Activated naive CD8-positive, alpha-beta T cell treated with anti-CD3 and anti-CD28 coated beads, Interleukin-2, amount 50 U/mL, for 24 hours (primary cell): ENCODE measurements around the gene TNS2.
"Not testable (repeated sequence)": the region's sequence is repeated elsewhere in the genome, so short reads cannot be mapped to it uniquely, and the experiment has no call there.

ENCODE experiments used
- ATAC-seq: fragments of 150-1000 bp; cut with Tn5 transposase; one replicate; pipeline ENCODE4 v1.10.0; 2021
- DNase-seq: peaks from one replicate; pipeline ENCODE4 v3.0.0; 2021
- H3K27ac Mint-ChIP-seq: one replicate; pipeline ENCODE4 v1.8.0; 2021; ENCODE audit warnings: mild to moderate bottlenecking, mixed read lengths
- H3K27me3 Mint-ChIP-seq: one replicate; pipeline ENCODE4 v1.8.0; 2021; ENCODE audit warnings: mixed read lengths
- H3K36me3 Mint-ChIP-seq: one replicate; pipeline ENCODE4 v1.8.0; 2021; ENCODE audit warnings: low read depth, mixed read lengths
- H3K4me1 Mint-ChIP-seq: one replicate; pipeline ENCODE4 v1.8.0; 2021; ENCODE audit warnings: mixed read lengths
- H3K4me3 Mint-ChIP-seq: one replicate; pipeline ENCODE4 v1.8.0; 2021; ENCODE audit warnings: mild to moderate bottlenecking, moderate library complexity, mixed read lengths
- H3K9me3 Mint-ChIP-seq: one replicate; pipeline ENCODE4 v1.8.0; 2021; ENCODE audit warnings: mixed read lengths

The TNS2 gene

GRCh38 chr12:53031616-53032015 is 18.2 kb upstream of the TNS2 start:
- H3K9me3 Mint-ChIP-seq, result no peaks in the 10 kb centered on the region
- peaks cover 10% of the 10 kb centered on the region for H3K4me1 Mint-ChIP-seq
- peaks cover 74% of the 10 kb centered on the region for H3K36me3 Mint-ChIP-seq
- no peaks in the 10 kb centered on the region for H3K27me3 Mint-ChIP-seq
- no peak overlapping the region for H3K4me3 Mint-ChIP-seq
- ATAC-seq, result peak; percentile 31
- DNase-seq, result no peak
- H3K27ac Mint-ChIP-seq, result no peak overlapping the region

GRCh38 chr12:53033832-53034231 is 16.0 kb upstream of the TNS2 start:
- H3K36me3 Mint-ChIP-seq, result peaks cover 78% of the 10 kb centered on the region
- ATAC-seq, H3K4me3 Mint-ChIP-seq: not testable (repeated sequence)

GRCh38 chr12:53034459-53034858 is 15.4 kb upstream of the TNS2 start:
- Mint-ChIP-seq H3K27ac (peak overlapping the region; percentile 15), H3K4me3 (no peak overlapping the region), H3K4me1 (peaks cover 13% of the 10 kb centered on the region), H3K9me3 (no peaks in the 10 kb centered on the region), H3K36me3 (peaks cover 82% of the 10 kb centered on the region), H3K27me3 (no peaks in the 10 kb centered on the region)
- ATAC-seq (no peak), DNase-seq (no peak)

More at GRCh38 chr12:53033832-53034231, 16.0 kb upstream of the TNS2 start:
- not testable (repeated sequence) for H3K27me3 Mint-ChIP-seq, H3K9me3 Mint-ChIP-seq, DNase-seq
- peaks cover 10% of the 10 kb centered on the region for H3K4me1 Mint-ChIP-seq
- H3K27ac Mint-ChIP-seq, result peak overlapping the region; percentile 15

GRCh38 chr12:53036802-53037201 is 13.1 kb upstream of the TNS2 start:
- Mint-ChIP-seq H3K4me1 (peaks cover 13% of the 10 kb centered on the region), H3K4me3 (no peak overlapping the region), H3K27ac (peak overlapping the region; percentile 3), H3K9me3 (no peaks in the 10 kb centered on the region), H3K27me3 (no peaks in the 10 kb centered on the region), H3K36me3 (peaks cover 86% of the 10 kb centered on the region)
- ATAC-seq (no peak), DNase-seq (no peak)

GRCh38 chr12:53039851-53040250 is 10.0 kb upstream of the TNS2 start:
- H3K4me3 Mint-ChIP-seq, result no peak overlapping the region
- no peaks in the 10 kb centered on the region for H3K27me3 Mint-ChIP-seq
- no peak overlapping the region for H3K27ac Mint-ChIP-seq
- H3K36me3 Mint-ChIP-seq, result peaks cover 65% of the 10 kb centered on the region
- no peaks in the 10 kb centered on the region for H3K9me3 Mint-ChIP-seq
- DNase-seq, result no peak
- H3K4me1 Mint-ChIP-seq, result peaks cover 12% of the 10 kb centered on the region
- no peak for ATAC-seq

GRCh38 chr12:53042607-53043454 is 7.0 kb upstream of the TNS2 start:
- Mint-ChIP-seq H3K4me1 (peaks cover 21% of the 10 kb centered on the region), H3K27me3 (no peaks in the 10 kb centered on the region), H3K36me3 (peaks cover 40% of the 10 kb centered on the region), H3K27ac (no peak overlapping the region), H3K9me3 (no peaks in the 10 kb centered on the region), H3K4me3 (no peak overlapping the region)
- DNase-seq (no peak), ATAC-seq (no peak)

GRCh38 chr12:53044052-53044581 is 5.7 kb upstream of the TNS2 start:
- Mint-ChIP-seq H3K4me1 (peaks cover 27% of the 10 kb centered on the region), H3K36me3 (peaks cover 27% of the 10 kb centered on the region), H3K27ac (no peak overlapping the region), H3K9me3 (no peaks in the 10 kb centered on the region), H3K27me3 (no peaks in the 10 kb centered on the region), H3K4me3 (no peak overlapping the region)
- DNase-seq (no peak), ATAC-seq (no peak)

GRCh38 chr12:53044896-53045695 is 4.8 kb upstream of the TNS2 start:
- Mint-ChIP-seq H3K9me3 (no peaks in the 10 kb centered on the region), H3K36me3 (peaks cover 17% of the 10 kb centered on the region), H3K27ac (no peak overlapping the region), H3K27me3 (no peaks in the 10 kb centered on the region), H3K4me1 (peaks cover 32% of the 10 kb centered on the region), H3K4me3 (no peak overlapping the region)
- DNase-seq (no peak), ATAC-seq (no peak)

- Mint-ChIP-seq H3K27ac (peak overlapping the region; percentile 76), H3K4me3 (peak overlapping the region; percentile 89), H3K4me1 (peaks cover 32% of the 10 kb centered on the region), H3K36me3 (peaks cover 12% of the 10 kb centered on the region), H3K27me3 (no peaks in the 10 kb centered on the region), H3K9me3 (no peaks in the 10 kb centered on the region)
- DNase-seq (no peak), ATAC-seq (no peak)
Measured at GRCh38 chr12:53045696-53046045, 4.2 kb upstream of the TNS2 start.

- Mint-ChIP-seq H3K27ac (peak overlapping the region; percentile 76), H3K4me1 (peaks cover 32% of the 10 kb centered on the region), H3K27me3 (no peaks in the 10 kb centered on the region), H3K4me3 (peak overlapping the region; percentile 89), H3K9me3 (no peaks in the 10 kb centered on the region), H3K36me3 (peaks cover 4% of the 10 kb centered on the region)
- DNase-seq, result peak; percentile 58
- peak; percentile 33 for ATAC-seq
Measured at GRCh38 chr12:53046655-53047220, 3.1 kb upstream of the TNS2 start.

GRCh38 chr12:53047221-53048032 is 2.4 kb upstream of the TNS2 start:
- Mint-ChIP-seq H3K36me3 (no peaks in the 10 kb centered on the region), H3K27me3 (no peaks in the 10 kb centered on the region), H3K9me3 (no peaks in the 10 kb centered on the region), H3K4me3 (peak overlapping the region; percentile 89), H3K27ac (no peak overlapping the region), H3K4me1 (peaks cover 32% of the 10 kb centered on the region)
- DNase-seq, result peak; percentile 77
- peak; percentile 65 for ATAC-seq

GRCh38 chr12:53048033-53048779 is 1.7 kb upstream of the TNS2 start:
- Mint-ChIP-seq H3K27ac (no peak overlapping the region), H3K9me3 (no peaks in the 10 kb centered on the region), H3K36me3 (no peaks in the 10 kb centered on the region), H3K4me3 (peak overlapping the region; percentile 45), H3K27me3 (no peaks in the 10 kb centered on the region), H3K4me1 (peaks cover 32% of the 10 kb centered on the region)
- no peak for ATAC-seq
- DNase-seq, result no peak

GRCh38 chr12:53048780-53049401 is 974 bp upstream of the TNS2 start:
- Mint-ChIP-seq H3K4me3 (no peak overlapping the region), H3K27ac (no peak overlapping the region), H3K36me3 (no peaks in the 10 kb centered on the region), H3K4me1 (peaks cover 36% of the 10 kb centered on the region), H3K27me3 (no peaks in the 10 kb centered on the region), H3K9me3 (no peaks in the 10 kb centered on the region)
- ATAC-seq (no peak), DNase-seq (no peak)
